Left colon (tissue), 2 donors: ENCODE measurements around the gene CYBC1. TPM values are rescaled to one million over a fixed set of nuclear protein-coding genes. Genes with fewer than 3 reads are reported as not detected.

ENCODE experiments used
- ATAC-seq: fragments of 200-7000 bp; cut with Tn5 transposase; one replicate; pipeline ENCODE4 v1.9.1; 2020; ENCODE audit warnings: mild to moderate bottlenecking, moderate library complexity
- DNase-seq, 2 donors: peaks; one replicate each; pipeline ENCODE4 v3.0.0-alpha.2; 2020
- intact Hi-C, 2 donors: fragments of 100-400 bp; cut with DNase I in 1 of 2; cut with micrococcal nuclease in 1 of 2; formaldehyde crosslinking; loops; one replicate each; pipeline versions ENCODE4 v1.11.2 to v1.14.0; 2022; cut with DNase I, micrococcal nuclease
- total RNA-seq, 2 donors: library from RNA; stranded (reverse); fragmentation: NEBNext Ultra II Directional; extraction: Animal tissue kit (Norgen Biotek cat#: 25700); gene quantifications; one replicate each; pipeline ENCODE4 v1.2.1, GENCODE V29; 2021
- donor health status: DM: no; HTN: no; CAD: no.
- donor health status: DM: yes; HTN: yes; CAD: no.

Gene CYBC1
- total RNA-seq, 2 donors from 2014 or later: 60.8 to 77.8 TPM

DNA sequence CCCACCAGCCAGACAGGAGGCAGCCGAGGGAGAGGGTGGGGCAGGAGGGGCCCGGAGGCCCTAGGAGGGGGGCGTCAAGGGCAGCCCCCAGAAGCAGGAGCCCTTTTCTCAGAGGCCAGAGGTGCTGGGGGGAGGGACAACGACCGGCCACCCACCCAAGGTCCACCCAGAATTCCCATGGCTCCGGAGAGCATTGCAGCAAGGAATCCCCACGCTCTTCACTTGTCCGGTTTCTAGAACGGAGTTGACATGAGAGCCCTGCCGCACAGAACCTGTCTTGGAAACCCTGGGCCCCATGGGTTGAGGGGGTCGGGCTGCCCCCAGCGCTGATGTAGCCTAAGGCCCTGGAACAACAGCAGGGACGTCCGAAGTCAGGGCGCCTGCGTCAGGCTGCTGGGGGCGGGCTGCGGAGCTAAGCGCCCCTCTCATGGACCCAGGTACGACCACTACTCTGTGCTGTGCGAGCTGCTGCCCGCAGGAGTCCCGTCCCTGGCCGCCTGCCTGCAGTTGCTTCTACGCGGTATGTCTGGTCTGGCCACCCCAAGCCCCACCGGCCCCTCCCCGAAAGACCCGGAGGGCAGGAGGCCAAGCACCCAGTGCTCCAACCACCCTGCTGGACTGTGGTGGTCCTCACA is 11.2 kb downstream of the CYBC1 start:
- ATAC-seq (no peak), DNase-seq (no peak)
- intact Hi-C loops: no loop called here

DNA sequence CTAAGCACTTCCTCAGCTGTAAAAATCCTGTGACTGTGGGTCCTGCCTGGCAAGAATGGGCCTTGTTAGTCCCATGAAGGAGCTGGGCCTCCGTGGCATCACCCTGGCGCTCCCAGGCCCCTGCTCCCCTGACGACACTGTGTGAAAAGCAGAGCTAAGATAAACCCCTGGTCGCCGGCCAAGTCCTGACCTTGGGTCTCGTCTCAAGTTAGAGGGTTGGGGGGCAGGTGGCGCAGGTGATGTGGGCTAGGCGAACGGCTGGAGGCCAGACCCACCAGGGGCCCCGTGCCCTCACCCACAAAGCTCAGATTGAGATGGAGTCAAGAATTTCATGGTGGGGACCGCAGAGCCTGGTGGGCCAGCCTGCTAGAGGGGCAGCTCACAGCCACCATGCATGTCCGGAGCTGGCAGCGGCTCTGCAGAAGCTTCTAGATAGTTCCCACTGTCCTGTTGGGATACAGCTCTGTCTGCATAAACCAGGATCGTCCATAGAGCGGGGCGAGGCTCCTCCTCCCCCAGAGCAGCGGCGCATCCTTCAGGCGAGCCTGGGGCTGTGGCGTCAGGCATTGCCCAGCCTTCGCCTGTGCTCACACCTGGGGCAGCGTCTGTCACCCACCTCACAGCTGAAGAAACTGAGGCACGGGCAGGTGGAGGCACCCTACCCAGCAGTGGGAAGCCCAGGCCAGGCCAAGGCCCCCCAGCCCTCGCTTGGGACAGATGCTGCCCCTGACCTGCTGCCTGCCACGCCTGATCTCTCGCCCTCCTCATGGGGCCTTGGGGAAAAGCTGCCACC is 12.0 kb downstream of the CYBC1 start:
- intact Hi-C loops: no loop called here
- no peak for DNase-seq
- ATAC-seq: no peak

DNA sequence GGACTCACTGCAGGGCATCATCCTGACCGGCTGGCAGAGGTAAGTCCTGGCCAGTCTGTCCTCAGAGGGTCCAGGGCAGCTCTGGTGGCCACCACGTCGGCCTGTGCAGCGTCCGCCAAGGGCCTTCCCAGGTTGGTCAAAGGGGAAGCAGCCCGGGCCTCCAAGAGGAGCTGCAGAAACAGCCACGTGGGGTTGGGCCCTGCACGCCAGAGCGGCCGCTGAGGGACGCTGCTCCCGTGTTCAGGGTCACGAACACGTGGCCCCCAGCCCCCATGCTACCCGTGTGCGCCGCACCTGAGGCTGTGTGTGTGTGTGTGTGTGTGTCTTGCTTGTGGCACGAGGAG is 13.3 kb downstream of the CYBC1 start:
- no peak for DNase-seq
- intact Hi-C loops: no loop called here
- no peak for ATAC-seq

DNA sequence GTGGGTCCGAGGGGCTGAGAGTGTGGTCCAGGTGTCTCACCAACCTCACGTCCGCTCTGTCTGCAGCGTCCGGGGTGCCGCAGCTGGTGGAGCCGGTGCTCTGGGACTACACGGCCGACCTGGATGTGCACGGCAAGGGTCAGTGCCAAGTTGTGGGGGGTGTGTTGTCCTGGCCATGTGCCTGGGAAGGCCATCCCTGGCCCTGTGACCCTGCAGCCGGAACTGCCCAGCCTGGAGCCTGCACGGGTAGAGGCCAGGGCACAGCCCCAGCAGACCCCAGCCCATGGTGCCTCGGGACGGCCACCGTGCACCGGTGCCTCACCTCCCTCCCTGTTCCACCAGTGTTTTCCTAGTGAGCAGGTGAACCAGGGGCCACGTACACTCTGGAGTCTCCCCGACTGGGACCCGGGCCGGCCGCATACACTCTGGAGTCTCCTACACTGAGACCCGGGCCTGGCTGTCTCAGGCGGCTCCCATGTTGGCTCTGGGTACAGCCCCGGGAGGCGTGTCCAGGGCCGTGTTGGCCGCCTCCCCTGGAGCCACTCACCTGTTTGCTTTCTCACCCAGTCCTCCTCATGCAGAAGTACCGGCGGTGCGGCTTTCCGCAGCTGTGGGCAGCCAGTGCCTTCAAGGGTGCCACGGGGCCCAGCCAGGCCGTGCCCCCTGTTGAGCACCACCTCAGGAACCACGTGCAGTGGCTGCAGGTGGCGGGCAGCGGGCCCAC is 13.8 kb downstream of the CYBC1 start:
- ATAC-seq (peak; percentile 9), DNase-seq (no peak)
- intact Hi-C loops: no loop called here

DNA sequence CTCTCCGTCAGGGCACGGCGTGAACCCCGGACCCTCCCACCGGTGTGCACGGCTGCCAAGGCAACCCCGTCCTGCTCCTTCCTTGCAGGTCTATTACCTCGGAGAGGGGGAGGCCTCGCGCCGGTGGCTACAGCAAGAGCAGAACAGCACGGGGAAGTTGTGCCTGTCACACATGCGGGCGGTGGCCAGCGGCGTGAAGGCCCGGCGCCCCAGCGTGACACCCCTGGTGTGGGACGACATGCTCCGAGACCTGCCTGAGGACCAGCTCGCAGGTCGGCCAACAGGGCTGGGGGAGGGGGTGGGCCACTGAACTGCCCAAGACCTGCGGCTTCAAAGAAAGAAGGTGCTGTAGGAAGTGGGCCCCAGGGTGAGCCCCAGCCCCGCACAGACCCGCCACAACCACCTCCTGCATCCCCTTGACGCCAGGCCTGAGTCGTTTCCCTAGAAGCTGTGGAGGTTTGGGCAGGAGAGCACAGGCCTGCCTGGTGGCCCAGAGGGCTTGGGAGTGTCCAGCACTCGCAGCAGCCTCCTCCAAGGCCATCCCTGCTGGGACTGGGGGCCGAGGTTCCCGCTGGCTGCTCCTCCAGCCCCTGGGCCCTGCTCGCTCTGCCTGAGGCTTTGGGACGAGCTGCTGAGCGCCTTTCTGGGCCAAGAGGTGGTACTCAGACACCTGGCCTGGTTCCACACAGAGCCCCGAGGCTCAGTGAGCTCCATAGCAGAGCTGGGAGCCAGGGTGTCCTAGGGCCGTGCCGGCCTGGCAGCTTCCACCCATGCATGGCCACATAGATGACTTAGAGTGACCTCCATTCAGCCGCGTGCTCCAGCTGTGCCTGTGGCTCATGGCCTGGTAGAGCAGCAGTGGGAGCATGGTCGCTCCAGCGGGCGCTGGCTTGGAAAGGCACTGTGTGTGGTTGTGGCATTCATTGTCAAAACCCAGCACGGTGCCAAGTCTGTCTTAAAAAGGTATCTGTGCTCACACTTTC is 14.7 kb downstream of the CYBC1 start:
- DNase-seq (no peak), ATAC-seq (no peak)
- intact Hi-C loops: no loop called here

DNA sequence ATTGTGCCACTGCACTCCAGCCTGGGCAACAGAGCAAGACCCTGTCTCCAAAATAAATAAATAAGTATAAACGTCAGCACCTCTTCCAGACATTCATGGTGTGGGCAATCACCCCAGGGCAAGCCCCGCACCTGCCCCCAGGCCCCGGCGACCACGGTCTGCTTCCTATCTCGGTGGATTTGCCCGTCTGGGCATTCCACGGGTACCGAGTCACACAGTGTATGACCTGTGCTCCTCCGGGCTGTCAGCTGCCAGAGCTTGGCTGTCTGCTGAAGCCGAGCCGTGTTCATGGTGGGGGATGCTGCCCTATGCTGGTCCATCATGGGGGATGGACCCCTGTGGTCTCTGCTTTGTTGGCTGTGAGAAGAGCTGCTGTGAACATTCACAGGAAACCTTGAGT is 15.4 kb downstream of the CYBC1 start:
- DNase-seq (no peak), ATAC-seq (no peak)
- intact Hi-C loops: no loop called here

DNA sequence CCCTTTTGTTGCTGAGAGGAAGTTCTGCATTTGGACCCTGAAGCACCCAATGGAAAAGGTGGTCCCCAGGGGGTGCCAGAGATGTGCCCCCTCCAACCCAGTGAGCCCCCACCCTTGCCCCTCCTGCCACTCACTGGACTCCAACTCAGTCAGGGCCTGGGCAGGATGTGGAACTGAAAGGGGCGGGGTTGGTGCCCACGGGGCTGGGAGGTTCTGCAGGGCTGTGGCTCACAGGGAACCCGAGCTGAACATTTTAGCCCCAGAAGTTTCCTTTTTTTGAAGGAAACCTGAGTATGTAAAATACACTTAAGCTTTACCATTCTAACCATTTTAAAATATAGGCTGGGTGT is 16.4 kb downstream of the CYBC1 start:
- ATAC-seq (no peak), DNase-seq (peak in 1 of 2 donors; percentile 37)
- intact Hi-C loops: no loop called here

DNA sequence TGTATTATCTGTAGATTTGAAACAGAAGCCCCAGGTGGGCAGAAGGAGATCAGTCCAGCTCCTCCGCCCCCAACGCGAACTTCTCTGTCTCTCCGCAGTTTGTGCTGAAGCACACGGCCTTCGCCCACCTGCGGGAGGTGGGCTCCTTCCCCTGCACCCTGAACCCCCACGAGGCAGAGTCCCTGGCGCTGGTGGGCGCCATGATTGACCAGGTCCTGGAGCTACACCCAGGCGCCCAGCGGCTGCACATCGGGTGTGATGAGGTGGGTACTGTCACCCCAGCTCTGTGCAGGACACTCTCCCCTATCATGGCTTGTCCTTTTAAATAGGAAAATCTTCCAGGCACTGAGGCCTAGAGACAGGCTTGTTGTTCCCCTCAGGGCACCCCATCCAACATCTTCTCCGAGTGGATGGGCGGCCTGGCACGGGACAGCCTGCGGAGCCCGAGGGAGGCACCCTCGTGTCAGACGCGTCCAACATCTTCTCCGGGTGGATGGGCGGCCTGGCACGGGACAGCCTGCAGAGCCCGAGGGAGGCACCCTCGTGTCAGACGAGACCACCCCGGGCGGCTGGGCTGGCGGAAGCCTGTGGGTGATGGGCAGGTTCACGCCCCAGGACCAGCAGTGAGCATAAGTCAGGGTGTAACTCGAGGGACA is 16.9 kb downstream of the CYBC1 start:
- ATAC-seq: no peak

DNA sequence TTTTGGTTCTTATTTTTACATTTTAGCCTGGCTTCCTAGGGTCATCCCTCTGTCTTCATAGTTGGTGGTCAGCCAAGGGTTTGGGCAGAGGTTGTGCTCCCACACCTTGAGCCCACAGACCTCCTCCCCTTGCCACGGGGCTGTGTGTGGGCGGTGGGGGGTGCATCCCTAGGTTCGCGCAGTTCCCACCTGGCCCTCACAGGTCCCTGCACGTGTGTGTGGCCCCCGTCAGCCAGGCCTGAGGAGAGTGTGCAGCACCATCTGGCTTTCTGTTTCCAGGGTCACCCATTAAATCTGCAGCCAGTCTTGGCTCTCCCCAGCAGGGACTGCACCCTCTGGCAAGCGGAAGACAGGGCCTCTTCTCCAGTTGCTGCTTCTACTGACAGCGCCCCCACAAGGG is 18.5 kb downstream of the CYBC1 start:
- intact Hi-C loops: no loop called here
- ATAC-seq (no peak), DNase-seq (no peak)

More for the DNA sequence above, 16.9 kb downstream of the CYBC1 start:
- intact Hi-C loops: no loop called here
- DNase-seq: no peak

DNA sequence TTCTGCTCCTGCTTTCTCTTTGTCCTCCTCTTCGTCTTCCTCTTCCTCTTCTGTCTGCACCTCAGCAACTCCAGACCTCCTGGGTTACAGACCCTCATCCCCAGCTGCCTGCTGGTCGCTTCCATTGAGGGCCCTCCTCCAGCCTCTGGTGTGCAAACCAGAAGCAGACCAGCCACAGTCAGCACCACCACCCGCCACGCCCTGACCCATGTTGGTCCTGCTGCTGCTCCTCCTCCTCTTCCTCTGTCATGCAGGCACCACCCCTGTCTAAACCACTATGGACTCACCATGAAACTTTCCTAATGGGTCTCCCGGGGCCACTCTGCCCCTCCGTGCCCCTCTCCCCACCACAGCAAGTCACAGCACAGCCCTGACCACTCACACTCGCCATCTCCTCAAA is 20.7 kb downstream of the CYBC1 start:
- DNase-seq (no peak), ATAC-seq (no peak)
- intact Hi-C loops: no loop called here

DNA sequence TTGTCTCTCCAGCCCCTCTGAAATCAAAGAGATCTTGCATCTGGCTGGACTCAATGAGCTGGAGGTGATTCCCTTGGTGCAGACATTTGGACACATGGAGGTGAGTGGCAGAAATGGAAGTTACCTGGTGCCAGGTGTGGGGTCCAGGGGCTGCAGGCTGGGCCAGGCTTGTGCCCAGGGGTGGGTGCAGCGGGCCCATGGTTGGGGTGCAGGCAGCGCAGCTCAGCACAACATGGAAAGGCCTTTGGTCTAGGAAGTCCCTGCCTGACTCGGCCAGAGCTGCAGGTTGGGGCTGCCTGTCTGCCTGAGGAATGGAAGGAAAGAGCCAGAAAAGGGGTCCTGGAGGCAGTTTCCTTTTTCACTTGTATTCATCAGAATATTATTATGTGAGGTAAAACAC is 22.0 kb downstream of the CYBC1 start:
- ATAC-seq (no peak), DNase-seq (no peak)
- intact Hi-C loops: no loop called here

DNA sequence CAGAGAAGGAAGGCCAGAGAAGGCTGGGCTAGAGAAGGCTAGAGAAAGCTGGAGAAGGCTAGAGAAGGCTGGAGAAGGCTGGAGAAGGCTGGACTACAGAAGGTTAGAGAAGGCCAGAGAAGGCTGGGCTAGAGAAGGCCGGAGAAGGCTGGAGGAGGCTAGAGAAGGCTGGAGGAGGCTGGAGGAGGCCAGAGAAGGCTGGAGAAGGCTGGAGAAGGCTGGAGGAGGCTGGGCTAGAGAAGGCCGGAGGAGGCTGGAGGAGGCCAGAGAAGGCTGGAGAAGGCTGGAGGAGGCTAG is 25.7 kb downstream of the CYBC1 start:
- intact Hi-C loops: no loop called here
- no peak for ATAC-seq
- no peak for DNase-seq

DNA sequence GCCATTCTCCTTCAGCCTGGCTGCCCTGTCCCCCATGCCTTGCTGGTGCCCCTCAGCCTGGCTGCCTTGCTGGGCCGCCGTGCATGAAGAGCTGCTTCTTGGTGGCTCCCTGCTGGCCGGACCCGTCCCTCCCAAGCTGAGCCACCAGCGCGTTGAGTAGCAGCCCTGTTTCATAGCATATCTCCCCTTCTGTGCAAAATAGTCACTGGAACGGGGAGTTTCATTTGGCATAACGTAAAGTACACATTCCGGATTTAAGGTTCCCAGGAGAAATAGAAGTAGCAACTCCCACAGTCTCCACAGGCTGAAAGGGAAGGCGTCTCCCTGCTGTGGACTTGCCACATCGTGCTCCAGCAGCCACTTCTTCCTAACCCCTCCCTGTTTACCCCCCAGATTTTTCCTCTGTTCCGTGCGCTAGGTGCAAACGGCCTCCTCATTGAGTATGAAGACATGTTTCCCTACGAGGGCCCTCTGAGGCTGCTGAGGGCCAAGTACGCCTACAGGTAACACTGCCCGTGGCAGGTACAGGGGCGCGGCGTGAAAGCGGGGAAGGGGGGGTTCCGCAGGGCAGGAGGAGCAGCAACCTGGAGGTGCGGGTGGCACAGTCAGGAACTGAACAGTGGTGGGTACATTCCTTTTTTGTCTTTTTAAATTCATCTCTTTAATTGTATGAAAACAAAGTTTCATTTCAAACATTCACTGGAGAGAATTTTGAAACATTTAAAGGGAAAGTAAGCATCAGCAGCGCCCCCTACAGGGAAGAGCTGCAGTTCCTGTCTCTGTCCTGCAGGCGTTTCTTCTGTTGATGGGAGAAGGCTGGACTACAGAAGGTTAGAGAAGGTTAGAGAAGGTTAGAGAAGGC is 26.3 kb downstream of the CYBC1 start:
- DNase-seq (peak in 1 of 2 donors; percentile 62), ATAC-seq (peak; percentile 58)
- intact Hi-C loops: no loop called here

DNA sequence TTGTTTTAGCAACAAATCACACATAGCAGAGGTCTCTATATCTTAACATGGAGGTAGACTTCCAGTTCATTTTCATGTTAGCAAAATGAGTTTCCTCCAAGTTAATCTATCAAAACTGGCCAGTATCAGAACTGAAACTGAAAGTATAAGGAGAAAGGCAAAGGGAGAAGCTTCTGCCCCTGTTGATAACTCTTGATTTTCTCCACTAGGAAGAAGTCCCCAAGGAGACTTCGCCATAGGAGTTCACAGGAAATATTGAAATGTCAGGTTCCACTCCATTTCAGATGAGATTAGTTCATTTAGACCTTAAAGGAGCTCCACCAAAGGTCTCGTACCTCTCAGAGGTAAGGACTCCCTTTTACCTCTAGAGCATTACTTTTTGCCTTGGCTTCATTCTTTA is 31.0 kb downstream of the CYBC1 start:
- DNase-seq: no peak
- intact Hi-C loops: no loop called here
- ATAC-seq: peak; percentile 28

DNA sequence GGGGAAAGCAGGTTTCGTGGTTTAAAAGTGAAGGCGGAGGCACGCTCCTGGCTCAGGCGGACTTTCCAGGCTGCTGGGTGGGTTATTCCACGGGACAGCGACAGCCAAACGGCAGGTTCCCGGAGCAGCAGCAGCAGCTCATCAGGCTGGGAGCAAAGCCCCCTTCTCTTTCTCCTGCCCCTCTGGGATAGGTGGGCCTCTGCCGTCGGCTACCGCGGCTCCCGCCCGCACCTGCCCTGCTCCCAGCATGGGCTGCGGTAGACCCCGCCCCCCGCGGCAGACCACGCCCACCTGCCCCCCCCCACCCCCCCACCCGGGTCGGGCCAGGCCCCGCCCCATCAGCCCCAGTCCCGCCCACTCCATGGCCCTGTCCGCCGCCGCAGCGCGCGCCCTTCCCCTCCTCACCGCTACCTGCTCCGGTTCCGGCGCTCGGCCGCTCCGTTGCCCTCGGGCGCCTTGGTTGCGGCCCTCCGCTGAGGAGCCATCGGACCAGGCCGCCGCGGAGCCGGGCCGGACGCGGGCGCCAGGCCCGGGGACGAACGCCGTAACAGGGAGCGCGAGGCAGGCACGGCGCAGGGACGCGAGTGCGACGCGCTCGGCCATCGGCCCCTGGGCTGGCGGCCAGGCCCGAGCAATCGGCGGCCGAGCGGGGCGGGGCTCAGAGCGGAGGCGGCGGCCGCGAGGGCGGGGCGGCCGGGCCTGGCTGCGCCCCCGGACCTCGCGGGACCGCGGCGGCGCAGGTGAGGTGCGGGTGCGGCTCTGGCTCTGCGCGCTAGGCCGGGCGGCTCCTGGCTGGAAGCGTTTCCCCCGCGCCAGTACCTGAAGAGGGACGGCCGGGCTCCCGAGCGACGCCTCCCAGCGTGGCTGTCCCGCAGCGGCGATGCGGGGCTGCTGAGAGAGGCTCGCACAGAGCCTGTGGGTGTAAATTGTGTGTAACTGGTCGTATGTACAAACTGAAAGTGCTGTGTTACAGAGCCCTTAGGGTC is 32.3 kb downstream of the CYBC1 start, which contains the start of the genes HEXD and OGFOD3:
Gene HEXD (plus strand): TSS at position 347 of the 986 bp plus-strand sequence. CDS start 1,453 bp downstream, outside the sequence.
Gene OGFOD3 (minus strand): TSS at position 586 of the 986 bp plus-strand sequence. CDS start 101 bp downstream, at position 485.
- intact Hi-C loops: no loop called here
- DNase-seq (peak; percentile 74 to 89), ATAC-seq (peak; percentile 89)

DNA sequence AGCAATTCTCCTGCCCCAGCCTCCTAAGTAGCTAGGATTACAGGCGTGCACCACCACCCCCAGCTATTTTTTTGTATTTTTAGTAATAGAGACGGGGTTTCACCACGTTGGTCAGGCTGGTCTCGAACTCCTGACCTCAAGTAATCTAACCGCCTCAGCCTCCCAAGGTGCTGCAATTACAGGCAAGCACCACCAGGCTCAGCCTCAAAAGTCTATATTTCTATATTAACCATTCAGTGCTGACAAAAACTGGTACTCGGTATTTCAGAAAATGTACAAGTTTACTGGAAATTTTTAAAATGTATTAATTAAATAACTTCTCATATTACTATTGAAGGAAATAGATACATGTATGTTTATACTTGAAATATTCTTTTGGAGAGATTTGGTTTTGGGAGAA is 33.8 kb downstream of the CYBC1 start:
- ATAC-seq: no peak
- intact Hi-C loops: no loop called here
- DNase-seq: no peak

DNA sequence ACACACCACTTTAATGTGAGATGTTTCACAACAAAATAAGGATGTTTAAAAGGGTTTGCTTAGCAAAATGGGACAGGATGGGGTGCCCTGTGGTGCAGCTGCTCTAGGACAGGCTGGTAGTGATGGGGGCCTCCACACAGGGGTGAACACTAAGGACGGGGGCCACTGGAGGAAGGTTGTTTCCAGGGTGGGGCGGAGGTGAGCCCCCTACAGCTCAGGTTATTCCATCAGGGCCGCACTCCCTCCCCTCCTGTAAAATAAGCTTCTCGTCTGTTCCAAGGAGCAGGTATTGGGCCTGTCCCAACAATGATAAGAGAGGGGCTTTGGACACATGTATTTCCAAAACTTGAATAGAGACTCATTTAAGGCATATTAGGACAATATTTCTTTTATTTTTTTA is 34.3 kb downstream of the CYBC1 start:
- intact Hi-C loops: no loop called here
- ATAC-seq: no peak
- no peak for DNase-seq
